ENCODE measurements around the gene CTCF. TPM values are rescaled to one million over a fixed set of nuclear protein-coding genes. Genes with fewer than 3 reads are reported as not detected.
A peak's percentile ranks its signal among the peaks of the same experiment; 100 is the strongest.

CTCF gene
- total RNA-seq, 1 donor from 2014 or later: 36.0 TPM

- TF ChIP-seq CTCF (IDR thresholded peaks at IDR 0.05): no peak
- H3K36me3 ChIP-seq: peaks cover 67% of the 10 kb centered on the region
- no peak for DNase-seq
- H3K27me3 ChIP-seq: no peaks in the 10 kb centered on the region
- H3K27ac ChIP-seq: no peak overlapping the region
- ATAC-seq: no peak
- no peaks in the 10 kb centered on the region for H3K9me3 ChIP-seq
- intact Hi-C loops (cut with DNase I): no loop called here
- H3K4me1 ChIP-seq: peaks cover 37% of the 10 kb centered on the region
- H3K4me3 ChIP-seq: no peak overlapping the region
Measured at GRCh38 chr16:67545665-67546024, 16.7 kb upstream of the CTCF start.

- H3K4me3 ChIP-seq: no peak overlapping the region
- intact Hi-C loops (cut with DNase I): no loop called here
- H3K9me3 ChIP-seq: no peaks in the 10 kb centered on the region
- no peak for TF ChIP-seq CTCF (IDR thresholded peaks at IDR 0.05)
- H3K36me3 ChIP-seq: peaks cover 63% of the 10 kb centered on the region
- DNase-seq (peak; percentile 53), ATAC-seq (no peak)
- peaks cover 37% of the 10 kb centered on the region for H3K4me1 ChIP-seq
- no peak overlapping the region for H3K27ac ChIP-seq
- H3K27me3 ChIP-seq: no peaks in the 10 kb centered on the region
Measured at GRCh38 chr16:67546091-67546501, 16.2 kb upstream of the CTCF start.

- intact Hi-C loops (cut with DNase I): no loop called here
- Histone ChIP-seq H3K36me3 (peaks cover 55% of the 10 kb centered on the region), H3K9me3 (no peaks in the 10 kb centered on the region), H3K4me3 (no peak overlapping the region), H3K27me3 (no peaks in the 10 kb centered on the region), H3K4me1 (peaks cover 34% of the 10 kb centered on the region), H3K27ac (peak overlapping the region; percentile 48)
- ATAC-seq (peak; percentile 75), DNase-seq (peak; percentile 85)
- peak; percentile 96 for TF ChIP-seq CTCF (IDR thresholded peaks at IDR 0.05)
Measured at GRCh38 chr16:67546761-67547422, 15.4 kb upstream of the CTCF start.

- intact Hi-C loops (cut with DNase I): no loop called here
- Histone ChIP-seq H3K36me3 (peaks cover 50% of the 10 kb centered on the region), H3K4me1 (peaks cover 36% of the 10 kb centered on the region), H3K4me3 (no peak overlapping the region), H3K27me3 (no peaks in the 10 kb centered on the region), H3K9me3 (no peaks in the 10 kb centered on the region), H3K27ac (peak overlapping the region; percentile 48)
- DNase-seq (peak; percentile 61), ATAC-seq (no peak)
- TF ChIP-seq CTCF (IDR thresholded peaks at IDR 0.05): no peak
Measured at GRCh38 chr16:67547423-67548264, 14.7 kb upstream of the CTCF start.

GRCh38 chr16:67548265-67549126, 13.8 kb upstream of the CTCF start:
- peaks cover 42% of the 10 kb centered on the region for H3K36me3 ChIP-seq
- DNase-seq (peak; percentile 61), ATAC-seq (no peak)
- H3K4me3 ChIP-seq: no peak overlapping the region
- TF ChIP-seq CTCF (IDR thresholded peaks at IDR 0.05): no peak
- no peak overlapping the region for H3K27ac ChIP-seq
- intact Hi-C loops (cut with DNase I): no loop called here
- peaks cover 36% of the 10 kb centered on the region for H3K4me1 ChIP-seq
- H3K27me3 ChIP-seq: no peaks in the 10 kb centered on the region
- no peaks in the 10 kb centered on the region for H3K9me3 ChIP-seq

Measured in upper lobe of right lung (tissue), 1 donor.